ENCODE results near the gene FAM20C. TPM values are rescaled to one million over a fixed set of nuclear protein-coding genes. Genes with fewer than 3 reads are reported as not detected.
"Not testable (repeated sequence)": the region's sequence is repeated elsewhere in the genome, so short reads cannot be mapped to it uniquely, and the experiment has no call there.

The FAM20C gene
- total RNA-seq, 4 donors from 2014 or later, result 46.5 to 79.2 (median 69.8) TPM

DNA sequence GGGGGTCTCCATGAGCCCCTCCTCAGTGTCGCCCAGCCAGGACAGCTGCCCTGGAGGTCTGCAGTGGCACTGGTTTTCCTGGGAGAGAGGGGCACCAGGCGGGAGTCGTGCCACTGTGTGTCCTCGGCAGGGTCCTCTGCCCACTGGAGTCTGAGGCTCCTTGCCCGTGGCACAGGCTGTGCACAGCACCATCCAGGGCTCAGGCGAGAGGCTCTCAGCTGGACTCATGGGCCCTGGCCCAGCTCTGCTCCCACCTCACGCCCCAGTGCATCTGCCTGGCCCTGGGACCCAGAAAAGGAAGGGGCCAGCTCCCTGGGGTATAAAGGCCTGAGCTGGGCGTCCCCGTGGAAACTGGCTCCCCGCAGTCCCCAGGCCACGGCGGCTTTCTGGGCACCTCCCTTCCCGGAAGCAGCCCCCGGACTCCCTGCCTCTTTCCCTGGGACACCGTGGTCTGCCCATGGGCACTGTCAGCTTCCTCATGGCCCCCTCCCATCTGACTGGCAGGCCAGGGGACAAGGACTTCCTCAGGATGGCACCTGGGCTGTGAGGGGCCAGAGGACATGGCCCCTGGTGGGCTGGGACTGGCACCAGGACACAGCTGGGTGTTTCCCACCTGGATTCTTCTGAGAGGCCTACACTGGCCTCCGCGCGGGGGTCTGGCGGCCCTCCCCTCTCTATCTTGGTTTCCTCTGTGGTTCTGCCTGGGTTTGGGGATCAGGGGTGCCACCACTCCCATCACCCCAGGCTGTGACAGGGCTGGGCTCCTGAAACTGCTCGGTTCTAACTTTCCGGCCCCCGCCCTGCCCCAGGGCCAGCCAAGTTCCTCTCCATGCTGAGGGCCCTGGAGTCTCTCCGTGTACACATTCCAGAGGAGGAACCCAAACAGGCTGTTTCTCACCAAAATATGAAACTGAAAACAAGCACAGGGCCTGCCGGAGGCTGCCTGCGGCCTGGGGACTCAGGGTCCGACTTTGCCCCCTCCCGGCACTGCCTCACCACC, 103.1 kb downstream of the FAM20C start:
- TF ChIP-seq CTCF (IDR thresholded peaks at IDR 0.05), result no peak
- no peak for TF ChIP-seq POLR2AphosphoS5 (IDR thresholded peaks at IDR 0.05)
- no peak for TF ChIP-seq EP300 (IDR thresholded peaks at IDR 0.05)
- no peak for TF ChIP-seq POLR2A (IDR thresholded peaks at IDR 0.05; ENCODE audit: low read depth)
- no peaks in the 10 kb centered on the region for H3K9me3 ChIP-seq
- H3K4me1 ChIP-seq, result peaks cover 2 to 11% (median 7%) of the 10 kb centered on the region in 4 donors
- WGBS, result 79% methylated on average over 18 of the region's 27 CpGs
- no peak overlapping the region for H3K4me3 ChIP-seq
- no peak for DNase-seq (ENCODE audit: extremely low spot score)
- intact Hi-C loops (cut with DNase I), result no loop called here
- no peak overlapping the region for H3K27ac ChIP-seq (replicated peaks in 1 of 4)
- no peaks in the 10 kb centered on the region for H3K36me3 ChIP-seq
- peaks cover 0 to 60% (median 20%) of the 10 kb centered on the region in 4 donors for H3K27me3 ChIP-seq

- H3K9me3 ChIP-seq, result no peaks in the 10 kb centered on the region
- TF ChIP-seq CTCF (IDR thresholded peaks at IDR 0.05) (no peak), POLR2AphosphoS5 (IDR thresholded peaks at IDR 0.05) (no peak), EP300 (IDR thresholded peaks at IDR 0.05) (no peak), POLR2A (IDR thresholded peaks at IDR 0.05; ENCODE audit: low read depth) (no peak)
- DNase-seq (ENCODE audit: extremely low spot score), result no peak
- peaks cover 0 to 1% (median 0%) of the 10 kb centered on the region in 4 donors for H3K4me1 ChIP-seq
- H3K27me3 ChIP-seq, result peaks cover 0 to 50% (median 13%) of the 10 kb centered on the region in 4 donors
- H3K4me3 ChIP-seq, result no peak overlapping the region
- no peaks in the 10 kb centered on the region for H3K36me3 ChIP-seq
- no peak overlapping the region for H3K27ac ChIP-seq (replicated peaks in 1 of 4)
- 87% methylated on average over 19 of the region's 20 CpGs for WGBS
- intact Hi-C loops (cut with DNase I), result no loop called here
Measured at GRCh38 chr7:296373-296945, 104.1 kb downstream of the FAM20C start.

GRCh38 chr7:297141-297540, 104.8 kb downstream of the FAM20C start:
- H3K27me3 ChIP-seq, result peaks cover 0 to 43% (median 10%) of the 10 kb centered on the region in 4 donors
- H3K36me3 ChIP-seq; H3K9me3 ChIP-seq; H3K4me3 ChIP-seq; DNase-seq (ENCODE audit: extremely low spot score); H3K27ac ChIP-seq (replicated peaks in 1 of 4); intact Hi-C loops (cut with DNase I); H3K4me1 ChIP-seq: not testable (repeated sequence)
- 82% methylated on average over 23 of the region's 24 CpGs for WGBS

DNA sequence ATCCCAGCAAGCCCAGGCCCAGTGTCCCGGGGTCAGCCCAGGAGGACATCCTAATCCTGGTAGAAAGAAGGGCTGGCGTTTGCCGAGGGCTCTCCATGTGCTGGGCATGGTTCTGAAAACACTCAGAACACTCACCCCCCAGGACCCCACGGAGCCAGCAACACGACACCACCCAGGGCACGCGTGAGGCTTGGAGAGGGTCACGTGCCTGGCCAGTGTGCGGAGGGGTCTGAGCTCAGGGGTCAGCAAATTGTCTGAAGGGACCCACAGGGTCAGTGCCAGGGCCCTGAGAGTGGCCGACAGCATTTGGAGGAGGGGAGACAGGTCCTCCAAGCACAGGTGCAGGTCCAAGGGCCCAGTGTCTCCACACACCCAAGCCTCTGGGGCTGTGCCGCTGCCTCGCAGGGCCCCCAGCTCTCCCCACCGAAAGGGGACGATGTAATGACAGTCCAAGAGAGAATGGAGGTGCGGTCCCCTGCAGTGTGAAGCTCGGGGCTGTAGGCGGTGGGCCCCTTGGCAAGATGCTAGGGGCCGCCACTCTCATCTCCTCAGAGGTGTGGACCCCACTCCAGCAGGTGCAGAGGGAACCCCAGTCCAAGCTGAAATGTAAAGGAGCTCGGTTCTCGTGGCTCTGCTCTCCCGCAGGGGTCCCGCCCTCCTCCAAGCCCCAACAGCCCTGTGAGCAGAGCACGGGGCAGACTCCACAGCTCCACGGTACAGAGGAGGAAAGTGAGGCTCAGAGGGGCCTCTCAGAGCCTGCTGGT, 105.4 kb downstream of the FAM20C start:
- Histone ChIP-seq H3K9me3 (no peaks in the 10 kb centered on the region), H3K27ac (replicated peaks in 1 of 4) (no peak overlapping the region), H3K27me3 (peaks cover 0 to 37% (median 6%) of the 10 kb centered on the region in 4 donors), H3K36me3 (no peaks in the 10 kb centered on the region), H3K4me3 (no peak overlapping the region), H3K4me1 (no peaks in the 10 kb centered on the region)
- intact Hi-C loops (cut with DNase I), result no loop called here
- no peak for DNase-seq (ENCODE audit: extremely low spot score)
- 82% methylated on average over 9 of the region's 24 CpGs for WGBS
- TF ChIP-seq EP300 (IDR thresholded peaks at IDR 0.05) (no peak), CTCF (IDR thresholded peaks at IDR 0.05) (no peak)

DNA sequence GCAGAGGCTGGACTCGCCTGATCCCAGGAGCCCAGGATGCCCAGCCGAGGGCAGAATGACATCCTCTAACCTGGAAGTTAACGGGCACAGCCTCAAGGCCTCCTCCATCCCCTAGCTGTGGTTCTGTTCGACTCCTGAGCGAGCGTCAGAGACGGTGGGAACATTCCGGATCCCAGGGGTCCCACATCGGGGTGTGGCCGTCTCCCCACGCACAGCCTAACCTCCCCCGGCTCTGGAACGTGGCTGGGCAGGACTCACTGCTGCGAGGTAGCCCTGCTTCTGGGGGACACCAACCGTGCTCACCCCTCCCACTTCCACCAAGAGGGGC, 106.0 kb downstream of the FAM20C start:
- H3K4me1 ChIP-seq, result no peaks in the 10 kb centered on the region
- DNase-seq (ENCODE audit: extremely low spot score), result no peak
- TF ChIP-seq POLR2AphosphoS5 (IDR thresholded peaks at IDR 0.05), result no peak
- TF ChIP-seq EP300 (IDR thresholded peaks at IDR 0.05), result no peak
- TF ChIP-seq CTCF (IDR thresholded peaks at IDR 0.05), result no peak
- no peak for TF ChIP-seq POLR2A (IDR thresholded peaks at IDR 0.05; ENCODE audit: low read depth)
- WGBS, result 86% methylated on average over 15 of the region's 15 CpGs
- intact Hi-C loops (cut with DNase I), result no loop called here
- no peaks in the 10 kb centered on the region for H3K36me3 ChIP-seq
- H3K27me3 ChIP-seq, result peaks cover 0 to 36% (median 5%) of the 10 kb centered on the region in 4 donors
- H3K27ac ChIP-seq (replicated peaks in 1 of 4), result no peak overlapping the region
- no peak overlapping the region for H3K4me3 ChIP-seq
- no peaks in the 10 kb centered on the region for H3K9me3 ChIP-seq
